ENCODE data around the gene TMEM198.

GRCh38 chr2:219544567-219544966 is 739 bp downstream of the TMEM198 start:
- no peak for TF ChIP-seq CTCF (IDR thresholded peaks at IDR 0.05)
- no peak for TF ChIP-seq POLR2AphosphoS5 (IDR thresholded peaks at IDR 0.05; ENCODE audit: insufficient read depth in 1 of 2, low read depth in 1 of 2)

All from vagina (tissue), 2 donors.